Measurements from ENCODE around the gene GLI2.

GLI2 gene

DNA sequence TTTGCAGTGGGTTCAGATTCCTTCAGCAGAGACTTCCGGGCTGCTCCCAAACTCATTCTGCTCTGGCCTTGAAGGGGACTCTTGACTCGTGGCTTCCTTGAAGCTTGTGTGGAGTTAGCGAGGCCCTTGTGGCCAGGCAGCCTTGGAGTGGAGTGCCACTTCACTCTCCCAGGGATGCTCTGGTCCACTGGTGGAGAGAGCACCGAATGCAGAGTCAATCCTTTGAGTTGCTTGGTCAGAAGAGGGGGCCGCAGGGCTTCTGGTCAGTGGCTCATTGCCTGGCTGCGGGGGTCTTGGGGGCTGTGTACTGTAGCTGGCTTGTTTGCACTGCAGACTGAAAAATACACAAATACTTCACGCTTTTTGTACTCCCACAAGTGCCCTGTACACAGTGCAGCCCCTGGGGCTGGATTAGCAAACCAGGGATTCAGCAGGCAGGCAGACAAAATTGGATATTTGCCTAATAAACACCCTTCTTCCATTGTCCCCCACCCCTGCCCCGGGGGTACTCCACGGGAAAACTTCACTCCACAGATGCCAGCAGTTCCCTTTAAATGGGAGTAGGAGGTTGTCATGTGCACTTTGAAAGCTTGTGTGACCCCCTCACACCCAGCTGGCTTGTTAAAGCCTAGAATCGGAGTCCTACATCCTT lies 3.2 kb downstream of the GLI2 start:
- no peak for DNase-seq

DNA sequence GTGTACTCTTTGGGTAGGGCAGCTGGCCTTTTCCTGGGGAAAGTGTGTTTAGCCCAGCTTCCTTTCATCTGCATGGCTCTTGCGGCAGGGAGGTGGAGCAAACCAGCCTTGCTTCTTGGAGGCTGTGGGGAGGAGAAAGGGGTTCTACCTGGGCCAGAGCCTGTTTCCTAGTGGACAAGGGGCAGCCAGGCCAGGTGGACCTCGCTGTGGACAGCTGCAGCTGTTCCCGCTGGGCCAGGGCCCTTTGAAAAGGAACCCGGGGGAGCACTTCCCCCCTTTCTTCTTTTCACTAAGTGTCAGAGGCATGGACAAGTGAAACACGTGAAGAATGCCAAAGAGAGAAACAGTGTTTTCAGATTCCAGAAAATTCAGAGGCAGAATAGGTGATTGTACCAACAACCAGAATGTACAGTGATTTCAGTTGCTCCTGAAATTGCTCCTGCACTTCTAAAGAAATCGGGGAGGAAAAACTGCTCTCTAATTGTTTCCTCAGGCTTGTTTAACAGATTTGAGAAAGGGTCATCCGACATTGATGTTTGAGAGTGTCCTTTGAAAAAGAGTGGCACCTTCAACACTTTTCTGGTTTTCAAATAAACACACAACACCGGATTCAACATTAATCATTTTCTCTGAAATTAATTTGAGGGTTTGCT lies 3.9 kb downstream of the GLI2 start:
- no peak for DNase-seq

GRCh38 chr2:120740375-120740764 lies 4.7 kb downstream of the GLI2 start:
- DNase-seq, result no peak

- DNase-seq, result no peak
Measured at GRCh38 chr2:120740765-120741524, 5.3 kb downstream of the GLI2 start.

GRCh38 chr2:120741571-120742561 lies 6.2 kb downstream of the GLI2 start:
- no peak for DNase-seq

- no peak for DNase-seq
Measured at GRCh38 chr2:120743657-120744056, 8.0 kb downstream of the GLI2 start.

DNA sequence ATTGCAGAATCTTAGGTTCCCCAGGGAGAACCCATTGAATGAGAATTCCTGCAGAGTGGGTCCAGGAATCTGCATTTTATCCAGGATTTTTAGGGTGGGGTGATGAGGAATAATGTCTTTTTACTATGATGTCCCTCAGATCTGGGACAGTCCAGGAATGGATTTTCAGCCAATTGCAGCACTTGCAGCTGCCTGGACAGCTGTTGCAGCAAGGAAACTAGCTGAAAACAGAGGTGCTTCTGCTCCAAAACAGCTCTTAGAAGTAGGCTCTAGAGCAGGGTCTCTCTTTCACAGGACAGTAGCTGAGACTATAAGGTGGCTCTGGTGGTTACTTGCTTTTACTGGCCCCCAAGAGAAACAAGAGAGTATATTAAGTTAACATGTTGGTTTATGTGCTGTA lies 9.1 kb downstream of the GLI2 start:
- DNase-seq, result no peak

DNA sequence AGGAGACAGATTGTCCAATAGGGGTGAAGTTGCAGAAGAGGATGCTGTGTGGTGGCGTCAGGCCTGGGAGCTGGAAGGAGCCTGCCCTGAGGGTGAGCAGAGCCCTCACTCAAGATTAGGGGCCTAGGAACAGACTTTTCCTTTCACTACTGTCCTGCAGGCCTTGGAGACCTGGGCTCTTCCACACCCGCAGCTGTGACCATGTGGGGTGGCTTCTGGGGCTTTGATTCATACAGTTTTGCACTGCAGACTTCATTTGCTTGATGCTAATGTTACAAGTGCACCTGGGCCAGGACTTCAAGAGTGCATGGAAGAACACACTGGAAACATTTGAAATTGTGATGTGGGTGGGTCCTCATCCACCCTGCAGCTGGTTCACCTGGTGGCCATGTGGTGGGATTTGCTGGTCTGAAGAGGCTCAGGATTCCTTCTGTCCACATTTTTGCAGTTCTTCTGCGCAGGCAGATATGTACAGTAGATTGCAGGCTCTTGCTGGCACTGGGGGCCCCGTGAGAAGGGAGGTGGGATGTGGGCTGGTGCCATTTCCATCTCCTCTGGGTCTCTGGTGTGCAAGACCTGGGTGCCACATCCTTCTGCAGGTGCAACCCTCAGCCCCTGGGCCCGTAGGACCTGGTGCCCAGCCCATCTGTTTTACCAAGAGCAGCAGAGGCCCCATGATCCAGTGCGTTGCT lies 9.9 kb downstream of the GLI2 start:
- no peak for DNase-seq

DNA sequence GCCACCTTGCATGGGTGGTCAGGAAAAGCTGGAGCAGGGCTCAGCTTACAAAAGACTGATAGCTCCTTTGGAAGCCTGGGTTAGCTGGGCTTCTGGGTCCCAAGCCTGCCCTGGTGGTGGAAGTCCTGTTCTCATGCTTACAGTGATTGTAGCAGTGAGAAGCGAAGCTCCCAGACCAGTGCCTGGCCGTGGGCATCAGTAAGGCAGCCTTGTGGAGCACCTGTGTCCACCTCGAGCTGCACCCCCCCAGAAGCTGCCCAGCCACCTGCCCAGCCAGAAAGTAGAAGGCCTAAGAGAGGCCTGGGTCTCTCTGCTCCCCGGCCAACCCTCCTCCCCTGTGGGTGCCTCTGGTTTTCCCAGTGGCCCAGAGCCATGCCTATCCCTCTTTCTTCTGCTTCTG lies 10.5 kb downstream of the GLI2 start:
- no peak for DNase-seq

GRCh38 chr2:120747281-120747680 lies 11.6 kb downstream of the GLI2 start:
- DNase-seq, result no peak

GRCh38 chr2:120747706-120748105 lies 12.0 kb downstream of the GLI2 start:
- no peak for DNase-seq

DNA sequence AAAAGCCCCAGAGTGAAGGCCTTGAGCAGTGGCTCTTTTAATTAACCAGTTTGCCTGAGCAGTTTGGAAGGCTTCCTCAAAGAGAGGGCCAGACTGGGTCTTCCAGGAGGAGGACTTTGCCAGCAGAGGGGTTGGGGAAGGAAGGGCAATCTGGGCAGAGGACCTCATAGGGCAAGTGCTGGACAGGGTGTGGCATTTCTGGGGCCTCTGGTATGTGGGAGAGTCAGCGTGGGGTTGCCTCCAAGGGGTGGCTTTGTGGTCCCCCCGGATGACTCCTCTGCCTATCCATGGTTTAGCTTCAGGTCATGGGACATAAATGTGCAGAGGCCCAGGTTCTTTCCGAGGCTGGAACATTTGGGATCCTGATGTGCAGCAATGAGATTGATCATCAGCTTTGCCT lies 12.6 kb downstream of the GLI2 start:
- DNase-seq, result no peak

DNA sequence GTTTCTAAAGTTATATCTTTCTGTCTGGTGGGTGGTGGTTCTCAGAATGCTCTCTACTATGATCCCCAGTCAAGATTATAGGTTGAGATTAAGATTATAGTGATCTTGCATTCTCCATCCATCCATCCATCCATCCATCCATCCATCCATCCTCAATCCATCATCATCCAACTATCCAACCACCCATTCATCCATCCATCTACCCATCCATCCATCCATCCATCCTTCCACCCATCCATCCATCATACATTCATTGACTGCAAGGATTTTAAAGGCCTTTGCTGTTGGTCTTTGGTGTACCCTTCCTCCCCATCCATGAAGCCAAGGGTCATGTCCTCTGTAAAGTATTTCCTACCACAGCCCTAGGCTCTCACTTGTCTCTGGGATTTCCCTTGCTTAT lies 13.1 kb downstream of the GLI2 start:
- no peak for DNase-seq

DNA sequence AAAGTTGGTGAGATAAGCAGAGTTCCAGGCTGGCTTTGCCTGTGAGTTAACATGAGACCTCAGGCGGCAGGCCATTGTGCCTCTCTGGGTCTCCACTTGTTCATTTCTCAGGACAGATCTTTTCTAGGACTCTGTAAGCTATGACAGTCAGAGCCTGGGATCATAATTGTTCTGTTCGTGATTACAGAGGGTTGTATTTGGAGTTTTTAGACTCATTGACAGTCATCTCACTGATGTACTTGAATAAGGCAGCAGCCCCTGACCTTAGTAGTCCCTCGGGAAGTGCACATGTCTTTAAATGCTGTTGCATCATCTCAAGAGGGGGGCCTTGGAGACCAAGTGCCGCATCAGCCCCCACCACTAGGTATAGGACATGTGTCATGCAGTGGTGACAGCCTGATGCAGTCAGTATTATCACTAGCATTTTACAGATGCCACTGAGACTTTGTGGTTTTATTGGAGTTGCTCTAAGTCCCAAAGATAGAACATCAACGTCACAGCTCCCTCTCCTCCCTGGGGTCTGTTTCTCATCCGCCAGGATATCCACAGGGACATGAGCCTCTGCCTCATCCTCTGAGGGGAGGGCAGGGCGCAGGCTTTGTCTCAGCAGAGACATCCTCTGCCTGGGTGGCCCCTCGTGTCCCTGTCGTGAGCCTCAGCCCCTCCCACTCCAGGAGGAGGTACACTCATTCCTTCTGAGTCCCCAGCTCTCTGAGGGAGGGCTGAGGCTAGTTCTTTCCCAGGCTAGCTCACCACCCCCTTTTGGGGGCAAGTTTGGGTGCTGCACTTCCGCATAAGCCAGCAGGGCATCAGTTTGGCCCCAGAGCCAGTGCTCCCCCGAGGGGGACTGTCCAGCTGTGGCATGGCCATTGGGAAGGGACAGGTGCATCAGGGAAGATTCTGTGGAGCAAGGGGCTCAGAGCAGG lies 14.1 kb downstream of the GLI2 start:
- no peak for DNase-seq

GRCh38 chr2:120750488-120751210 lies 15.0 kb downstream of the GLI2 start:
- no peak for DNase-seq

- DNase-seq, result no peak
Measured at GRCh38 chr2:120751553-120751952, 15.9 kb downstream of the GLI2 start.

DNA sequence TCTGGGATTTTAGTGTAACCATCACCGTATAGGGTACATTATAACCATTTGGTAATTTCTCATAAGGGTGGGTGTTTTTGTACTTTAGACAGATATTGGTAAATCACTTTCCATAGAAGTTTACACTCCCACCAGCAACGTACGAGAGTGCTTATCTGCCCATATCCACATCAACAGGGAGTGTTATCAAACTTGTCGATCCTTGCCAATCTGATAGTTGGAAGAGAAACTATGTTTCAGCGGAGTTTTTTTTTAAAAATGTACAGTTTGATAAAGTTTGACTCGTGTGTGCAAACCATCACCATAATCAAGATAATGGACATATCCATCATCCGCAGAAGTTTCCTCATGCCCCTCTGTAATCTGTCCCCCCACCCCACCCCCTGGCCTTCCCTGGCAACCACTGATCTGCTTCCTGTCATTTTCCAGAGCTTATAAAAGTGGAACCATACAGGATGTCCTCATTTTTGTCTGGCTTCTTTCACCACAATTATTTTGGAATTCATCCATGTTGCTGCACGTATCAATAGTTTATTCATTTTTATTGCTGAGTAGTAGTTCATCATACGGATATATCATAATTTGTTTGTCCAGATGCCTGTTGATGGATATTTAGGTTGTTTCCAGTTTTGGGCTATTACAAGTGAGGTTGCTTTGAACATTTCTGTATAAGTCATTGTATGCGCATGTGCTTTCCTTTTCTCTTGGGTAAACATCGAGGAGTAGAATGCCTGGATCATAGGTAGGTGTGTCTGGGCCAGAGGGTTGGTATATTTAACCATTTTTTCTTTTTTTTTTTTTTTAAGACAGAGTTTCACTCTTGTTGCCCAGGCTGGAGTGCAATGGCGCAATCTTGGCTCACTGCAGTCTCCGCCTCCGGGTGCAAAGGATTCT lies 18.6 kb downstream of the GLI2 start:
- no peak for DNase-seq

GRCh38 chr2:120758181-120759144 lies 22.8 kb downstream of the GLI2 start:
- no peak for DNase-seq
